Stimulated activated naive CD8-positive, alpha-beta T cell treated with anti-CD3 and anti-CD28 coated beads, Interleukin-15, amount 100 ng/mL, for 72 hours (primary cell): Measurements from ENCODE around the gene KRTAP4-7.
"Not testable (repeated sequence)": the region's sequence is repeated elsewhere in the genome, so short reads cannot be mapped to it uniquely, and the experiment has no call there.

Source experiments
- ATAC-seq: fragments of 150-1000 bp; cut with Tn5 transposase; 2 replicates; pipeline ENCODE4 v1.10.0; 2021; ENCODE audit warnings: mild to moderate bottlenecking, moderate library complexity
- DNase-seq, 2 donors: peaks; one replicate each; pipeline ENCODE4 v3.0.0; 2021 to 2022
- H3K27ac Mint-ChIP-seq, 2 donors: one replicate each; pipeline ENCODE4 v1.8.0; 2022; ENCODE audit warnings: mild to moderate bottlenecking in 2 of 2, mixed read lengths in 2 of 2, moderate library complexity in 2 of 2
- H3K27me3 Mint-ChIP-seq: one replicate; pipeline ENCODE4 v1.8.0; 2022; ENCODE audit warnings: mixed read lengths
- H3K4me1 Mint-ChIP-seq: one replicate; pipeline ENCODE4 v1.8.0; 2022; ENCODE audit warnings: mild to moderate bottlenecking, mixed read lengths
- H3K4me3 Mint-ChIP-seq, 2 donors: one replicate each; pipeline ENCODE4 v1.8.0; 2022; ENCODE audit warnings: mild to moderate bottlenecking in 2 of 2, mixed read lengths in 2 of 2, moderate library complexity in 1 of 2
- H3K9me3 Mint-ChIP-seq, 2 donors: one replicate each; pipeline ENCODE4 v1.8.0; 2022; ENCODE audit warnings: mixed read lengths in 2 of 2

Gene KRTAP4-7

DNA sequence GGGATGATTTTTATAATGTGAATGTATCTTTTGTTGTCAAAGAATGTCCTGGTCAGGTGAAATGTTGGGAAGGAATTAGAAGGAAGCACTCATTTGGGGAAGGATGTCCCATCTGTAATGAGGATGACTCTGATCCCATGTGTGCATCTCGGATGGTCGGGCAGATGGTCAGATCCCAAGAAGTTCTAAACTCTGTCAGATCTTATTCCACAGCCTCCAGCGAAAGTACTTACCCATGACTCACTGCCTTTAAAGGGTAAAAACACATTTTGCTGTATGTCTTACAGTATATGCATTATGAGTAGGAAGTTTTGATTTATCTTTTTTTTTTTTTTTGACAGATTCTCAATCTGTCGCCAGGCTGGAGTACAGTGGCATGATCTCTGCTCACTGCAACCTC is 34.8 kb downstream of the KRTAP4-7 start:
- Mint-ChIP-seq H3K27me3 (no peaks in the 10 kb centered on the region), H3K4me1 (peaks cover 35% of the 10 kb centered on the region)
- no peak for DNase-seq

GRCh38 chr17:41119696-41120690 is 36.0 kb downstream of the KRTAP4-7 start:
- not testable (repeated sequence) for H3K27me3 Mint-ChIP-seq, H3K9me3 Mint-ChIP-seq, DNase-seq
- Mint-ChIP-seq H3K27ac (peak overlapping the region; percentile 89 to 91), H3K4me3 (peak overlapping the region; percentile 29 to 60), H3K4me1 (peaks cover 48% of the 10 kb centered on the region)
- ATAC-seq: peak; percentile 45

More for the DNA sequence above, 34.8 kb downstream of the KRTAP4-7 start:
- no peak overlapping the region for H3K27ac Mint-ChIP-seq
- ATAC-seq: no peak
- H3K4me3 Mint-ChIP-seq: no peak overlapping the region
- peaks cover 0 to 7% of the 10 kb centered on the region in 2 donors for H3K9me3 Mint-ChIP-seq

GRCh38 chr17:41121742-41122141 is 37.8 kb downstream of the KRTAP4-7 start:
- H3K4me3 Mint-ChIP-seq: no peak overlapping the region
- H3K27me3 Mint-ChIP-seq: no peaks in the 10 kb centered on the region
- no peak overlapping the region for H3K27ac Mint-ChIP-seq
- peaks cover 59% of the 10 kb centered on the region for H3K4me1 Mint-ChIP-seq
- peaks cover 0 to 7% of the 10 kb centered on the region in 2 donors for H3K9me3 Mint-ChIP-seq
- no peak for DNase-seq
- ATAC-seq: no peak

DNA sequence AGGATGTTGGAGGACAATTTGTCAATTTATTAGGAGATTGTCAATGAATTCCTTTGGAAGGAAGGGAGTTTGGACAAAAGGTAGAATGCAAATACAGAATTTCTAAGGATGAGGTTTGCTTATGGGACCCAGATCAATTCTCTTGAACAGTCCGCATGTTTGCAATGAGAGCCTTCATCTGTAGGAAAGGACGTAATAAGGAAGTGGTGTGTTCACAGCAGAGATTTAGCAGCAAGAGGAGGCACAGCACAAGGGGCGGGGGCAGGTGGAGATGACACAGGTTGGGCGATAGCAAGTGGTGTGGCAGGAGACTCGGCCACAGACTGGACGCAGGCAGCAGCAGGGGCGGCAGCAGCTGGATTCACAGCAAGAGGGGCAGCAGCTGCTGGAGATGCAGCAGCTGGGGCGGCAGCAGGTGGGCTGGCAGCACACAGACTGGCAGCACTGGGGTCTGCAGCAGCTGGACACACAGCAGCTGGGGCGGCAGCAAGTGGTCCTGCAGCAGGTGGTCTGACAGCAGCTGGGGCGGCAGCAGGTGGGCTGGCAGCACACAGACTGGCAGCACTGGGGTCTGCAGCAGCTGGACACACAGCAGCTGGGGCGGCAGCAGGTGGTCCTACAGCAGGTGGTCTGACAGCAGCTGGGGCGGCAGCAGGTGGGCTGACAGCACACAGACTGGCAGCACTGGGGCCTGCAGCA is 39.5 kb downstream of the KRTAP4-7 start:
- peak overlapping the region; percentile 72 for H3K4me3 Mint-ChIP-seq
- peak overlapping the region in 1 of 2 donors; percentile 76 for H3K27ac Mint-ChIP-seq
- ATAC-seq, DNase-seq, H3K27me3 Mint-ChIP-seq, H3K9me3 Mint-ChIP-seq: not testable (repeated sequence)
- peaks cover 61% of the 10 kb centered on the region for H3K4me1 Mint-ChIP-seq

GRCh38 chr17:41123991-41124371 is 40.0 kb downstream of the KRTAP4-7 start, which contains the start of gene KRTAP4-12:
Gene KRTAP4-12 (minus strand): TSS chr17:41124182. CDS start chr17:41124122, 60 bp downstream.
- H3K27me3 Mint-ChIP-seq, H3K9me3 Mint-ChIP-seq, DNase-seq, ATAC-seq: not testable (repeated sequence)
- peaks cover 62% of the 10 kb centered on the region for H3K4me1 Mint-ChIP-seq
- peak within 1 kb of the TSS; percentile 72 for H3K4me3 Mint-ChIP-seq
- H3K27ac Mint-ChIP-seq: peak within 1 kb of the TSS in 1 of 2 donors; percentile 76

- Mint-ChIP-seq H3K4me3 (no peak overlapping the region), H3K4me1 (peaks cover 65% of the 10 kb centered on the region), H3K9me3 (peaks cover 0 to 7% of the 10 kb centered on the region in 2 donors), H3K27me3 (no peaks in the 10 kb centered on the region), H3K27ac (no peak overlapping the region)
- no peak for ATAC-seq
- no peak for DNase-seq
These were observed 41.1 kb downstream of the KRTAP4-7 start for GRCh38 chr17:41125064-41125463.

- ATAC-seq (no peak), DNase-seq (no peak)
- Mint-ChIP-seq H3K4me3 (no peak overlapping the region), H3K9me3 (peaks cover 0 to 3% of the 10 kb centered on the region in 2 donors), H3K27ac (no peak overlapping the region), H3K27me3 (no peaks in the 10 kb centered on the region), H3K4me1 (peaks cover 68% of the 10 kb centered on the region)
These were observed 42.5 kb downstream of the KRTAP4-7 start for GRCh38 chr17:41126412-41126811.

- DNase-seq (no peak), ATAC-seq (no peak)
- H3K27ac Mint-ChIP-seq: no peak overlapping the region
- peaks cover 77% of the 10 kb centered on the region for H3K4me1 Mint-ChIP-seq
- H3K4me3 Mint-ChIP-seq: no peak overlapping the region
- no peaks in the 10 kb centered on the region for H3K27me3 Mint-ChIP-seq
- H3K9me3 Mint-ChIP-seq: peaks cover 0 to 1% of the 10 kb centered on the region in 2 donors
These were observed 43.4 kb downstream of the KRTAP4-7 start for GRCh38 chr17:41127371-41127770.

DNA sequence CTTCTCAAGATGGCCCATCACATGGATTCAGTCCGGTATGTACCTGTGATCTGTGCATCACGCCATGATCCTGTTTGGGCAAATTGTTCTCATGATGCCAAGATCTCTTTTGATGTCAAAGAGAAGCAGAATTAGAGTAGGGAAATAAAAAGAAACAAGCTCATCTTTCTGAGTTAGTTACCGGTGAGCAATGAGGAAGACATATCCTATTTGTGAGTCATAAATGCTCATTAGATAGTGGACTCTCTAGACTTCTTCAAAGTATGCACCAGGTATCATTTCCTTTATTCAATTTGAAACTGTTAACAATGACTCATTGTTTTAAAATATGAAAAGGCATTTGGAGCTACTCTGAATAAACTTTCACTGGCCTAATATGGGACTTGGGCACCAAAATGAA is 48.0 kb downstream of the KRTAP4-7 start:
- DNase-seq: no peak
- Mint-ChIP-seq H3K9me3 (no peaks in the 10 kb centered on the region), H3K27ac (no peak overlapping the region), H3K27me3 (no peaks in the 10 kb centered on the region), H3K4me1 (peaks cover 52% of the 10 kb centered on the region), H3K4me3 (no peak overlapping the region)
- peak; percentile 61 for ATAC-seq

GRCh38 chr17:41133880-41134735 is 50.2 kb downstream of the KRTAP4-7 start:
- no peaks in the 10 kb centered on the region for H3K27me3 Mint-ChIP-seq
- H3K27ac Mint-ChIP-seq: peak overlapping the region in 1 of 2 donors; percentile 75
- DNase-seq (no peak), ATAC-seq (no peak)
- peaks cover 41% of the 10 kb centered on the region for H3K4me1 Mint-ChIP-seq
- peak overlapping the region in 1 of 2 donors; percentile 70 for H3K4me3 Mint-ChIP-seq
- H3K9me3 Mint-ChIP-seq: peaks cover 0 to 7% of the 10 kb centered on the region in 2 donors
